GM18498 (cell line): ENCODE measurements around the gene SCGN.

Experiments used
- ATAC-seq: cut with Tn5 transposase; IDR thresholded peaks from one replicate; pipeline ENCODE4 v1.9.1; 2021; ENCODE audit warnings: mild to moderate bottlenecking, moderate library complexity; ENCODE audit not compliant: unreplicated experiment

The SCGN gene

GRCh38 chr6:25639653-25640052 is 12.4 kb upstream of the SCGN start:
- ATAC-seq = no peak

- ATAC-seq = no peak
These were observed 11.6 kb upstream of the SCGN start for GRCh38 chr6:25640446-25640845.

GRCh38 chr6:25640891-25641290 is 11.1 kb upstream of the SCGN start:
- no peak for ATAC-seq

GRCh38 chr6:25641377-25641776 is 10.6 kb upstream of the SCGN start:
- no peak for ATAC-seq

- no peak for ATAC-seq
These were observed 9.9 kb upstream of the SCGN start for GRCh38 chr6:25641940-25642666.

GRCh38 chr6:25642667-25643328 is 9.2 kb upstream of the SCGN start:
- no peak for ATAC-seq

GRCh38 chr6:25645916-25646315 is 6.1 kb upstream of the SCGN start:
- ATAC-seq = no peak

- ATAC-seq = no peak
These were observed 2.4 kb upstream of the SCGN start for GRCh38 chr6:25649611-25650010.

GRCh38 chr6:25655723-25656122 is 3.7 kb downstream of the SCGN start:
- ATAC-seq = no peak

- ATAC-seq = no peak
These were observed 7.8 kb downstream of the SCGN start for GRCh38 chr6:25659633-25660368.

- ATAC-seq = no peak
These were observed 8.5 kb downstream of the SCGN start for GRCh38 chr6:25660512-25660911.

GRCh38 chr6:25661129-25661779 is 9.2 kb downstream of the SCGN start:
- no peak for ATAC-seq

GRCh38 chr6:25665455-25665854 is 13.4 kb downstream of the SCGN start:
- ATAC-seq = no peak

- ATAC-seq = no peak
These were observed 17.4 kb downstream of the SCGN start for GRCh38 chr6:25669413-25669812.

GRCh38 chr6:25670208-25670607 is 18.2 kb downstream of the SCGN start:
- ATAC-seq = no peak

GRCh38 chr6:25670793-25671513 is 18.9 kb downstream of the SCGN start:
- ATAC-seq = no peak

- no peak for ATAC-seq
These were observed 19.6 kb downstream of the SCGN start for GRCh38 chr6:25671652-25672051.

- no peak for ATAC-seq
These were observed 23.2 kb downstream of the SCGN start for GRCh38 chr6:25675167-25675566.

GRCh38 chr6:25676775-25677174 is 24.8 kb downstream of the SCGN start:
- ATAC-seq = no peak

- ATAC-seq = no peak
These were observed 29.8 kb downstream of the SCGN start for GRCh38 chr6:25681848-25682247.

GRCh38 chr6:25682324-25682723 is 30.3 kb downstream of the SCGN start:
- no peak for ATAC-seq
